ENCODE results near the gene FRYL. TPM values are rescaled to one million over a fixed set of nuclear protein-coding genes. Genes with fewer than 3 reads are reported as not detected.

Gene FRYL
- polyA plus RNA-seq, 3 donors: 10.8 to 15.8 (median 14.4) TPM

DNA sequence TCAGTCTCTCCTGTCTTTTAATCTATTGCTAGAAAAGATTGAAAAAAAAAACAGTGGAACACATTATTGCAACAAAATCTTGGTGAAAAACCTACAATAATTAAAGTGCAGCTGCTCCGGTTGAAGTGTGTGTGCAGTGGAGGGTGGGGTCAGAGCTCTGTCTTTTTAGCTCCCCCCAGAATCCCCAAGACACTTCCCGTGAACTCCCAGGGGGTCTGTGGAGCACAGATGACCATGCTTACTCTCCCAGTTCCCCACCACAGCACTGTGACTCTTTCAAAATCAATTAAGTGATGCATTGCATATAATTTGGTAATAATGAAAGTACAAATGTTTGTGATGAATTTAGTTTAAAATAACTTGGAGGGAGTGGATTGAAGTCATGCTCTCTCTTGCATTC lies 312.6 kb downstream of the FRYL start:
- Histone ChIP-seq H2AFZ (ENCODE audit: insufficient read depth, low read depth, low read length, poor library complexity, severe bottlenecking) (no peak overlapping the region), H3K36me3 (replicated peaks in 1 of 2; ENCODE audit: control insufficient read depth in 1 of 2, insufficient read depth in 2 of 2, low read length in 2 of 2) (no peaks in the 10 kb centered on the region), H4K20me1 (ENCODE audit: insufficient read depth, low read length) (no peaks in the 10 kb centered on the region), H3K79me2 (ENCODE audit: insufficient read depth, low read length) (no peaks in the 10 kb centered on the region), H3K4me2 (replicated peaks; ENCODE audit: extremely low read depth, low read length, poor library complexity, severe bottlenecking) (no peak overlapping the region), H3K9ac (ENCODE audit: insufficient read depth, low read length, poor library complexity, severe bottlenecking) (no peak overlapping the region), H3K27me3 (ENCODE audit: control insufficient read depth in 2 of 2, insufficient read depth in 2 of 2, low read length in 2 of 2) (no peaks in the 10 kb centered on the region), H3K4me1 (ENCODE audit: control insufficient read depth in 1 of 2, insufficient read depth in 2 of 2, low read length in 2 of 2) (no peaks in the 10 kb centered on the region), H3K4me3 (replicated peaks in 1 of 3; ENCODE audit: low read depth in 2 of 3, low read length in 3 of 3) (no peak overlapping the region), H3K27ac (ENCODE audit: low read depth in 1 of 2, low read length in 2 of 2) (no peak overlapping the region), H3K9me3 (replicated peaks in 1 of 2; ENCODE audit: control insufficient read depth in 1 of 2, insufficient read depth in 1 of 2, low read length in 2 of 2) (no peaks in the 10 kb centered on the region)
- no CpG with 5 or more reads among the region's 2 CpGs for WGBS (ENCODE audit: insufficient coverage)
- Mint-ChIP-seq H3K9me3 (peaks cover 0 to 4% (median 1%) of the 10 kb centered on the region in 7 donors), H3K27me3 (ENCODE audit: low read depth in 3 of 3) (peaks cover 3 to 6% (median 5%) of the 10 kb centered on the region in 3 donors), H3K36me3 (no peaks in the 10 kb centered on the region), H3K4me3 (no peak overlapping the region), H3K4me1 (no peaks in the 10 kb centered on the region), H3K27ac (no peak overlapping the region)
- TF ChIP-seq, protein P1, sequence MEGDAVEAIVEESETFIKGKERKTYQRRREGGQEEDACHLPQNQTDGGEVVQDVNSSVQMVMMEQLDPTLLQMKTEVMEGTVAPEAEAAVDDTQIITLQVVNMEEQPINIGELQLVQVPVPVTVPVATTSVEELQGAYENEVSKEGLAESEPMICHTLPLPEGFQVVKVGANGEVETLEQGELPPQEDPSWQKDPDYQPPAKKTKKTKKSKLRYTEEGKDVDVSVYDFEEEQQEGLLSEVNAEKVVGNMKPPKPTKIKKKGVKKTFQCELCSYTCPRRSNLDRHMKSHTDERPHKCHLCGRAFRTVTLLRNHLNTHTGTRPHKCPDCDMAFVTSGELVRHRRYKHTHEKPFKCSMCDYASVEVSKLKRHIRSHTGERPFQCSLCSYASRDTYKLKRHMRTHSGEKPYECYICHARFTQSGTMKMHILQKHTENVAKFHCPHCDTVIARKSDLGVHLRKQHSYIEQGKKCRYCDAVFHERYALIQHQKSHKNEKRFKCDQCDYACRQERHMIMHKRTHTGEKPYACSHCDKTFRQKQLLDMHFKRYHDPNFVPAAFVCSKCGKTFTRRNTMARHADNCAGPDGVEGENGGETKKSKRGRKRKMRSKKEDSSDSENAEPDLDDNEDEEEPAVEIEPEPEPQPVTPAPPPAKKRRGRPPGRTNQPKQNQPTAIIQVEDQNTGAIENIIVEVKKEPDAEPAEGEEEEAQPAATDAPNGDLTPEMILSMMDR (IDR thresholded peaks at IDR 0.05): no peak
- intact Hi-C loops (cut with micrococcal nuclease): no loop called here
- DNase-seq: no peak

DNA sequence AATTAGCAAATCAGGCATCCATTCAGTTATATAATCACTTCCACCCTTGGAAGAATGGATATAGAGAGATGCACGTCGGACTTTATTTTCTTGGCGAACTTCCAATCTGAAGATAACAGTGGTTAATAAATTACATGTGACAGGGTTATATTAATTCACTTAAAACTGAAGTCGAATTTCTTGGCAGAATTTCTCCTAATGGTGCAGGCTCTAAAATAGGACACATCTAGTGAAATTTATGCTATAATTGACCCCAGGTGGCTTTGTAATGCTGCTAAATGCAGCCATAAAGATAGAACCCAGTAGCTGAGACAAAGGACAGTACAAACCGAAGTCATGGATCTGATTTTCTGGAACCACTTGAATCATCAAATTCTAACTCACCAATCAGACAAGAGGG lies 317.7 kb downstream of the FRYL start:
- Histone ChIP-seq H3K36me3 (replicated peaks in 1 of 2; ENCODE audit: control insufficient read depth in 1 of 2, insufficient read depth in 2 of 2, low read length in 2 of 2) (no peaks in the 10 kb centered on the region), H4K20me1 (ENCODE audit: insufficient read depth, low read length) (no peaks in the 10 kb centered on the region), H3K79me2 (ENCODE audit: insufficient read depth, low read length) (no peaks in the 10 kb centered on the region), H3K9ac (ENCODE audit: insufficient read depth, low read length, poor library complexity, severe bottlenecking) (no peak overlapping the region), H3K27me3 (ENCODE audit: control insufficient read depth in 2 of 2, insufficient read depth in 2 of 2, low read length in 2 of 2) (no peaks in the 10 kb centered on the region), H3K4me2 (replicated peaks; ENCODE audit: extremely low read depth, low read length, poor library complexity, severe bottlenecking) (no peak overlapping the region), H3K9me3 (replicated peaks in 1 of 2; ENCODE audit: control insufficient read depth in 1 of 2, insufficient read depth in 1 of 2, low read length in 2 of 2) (no peaks in the 10 kb centered on the region), H3K4me1 (ENCODE audit: control insufficient read depth in 1 of 2, insufficient read depth in 2 of 2, low read length in 2 of 2) (no peaks in the 10 kb centered on the region), H3K27ac (ENCODE audit: low read depth in 1 of 2, low read length in 2 of 2) (no peak overlapping the region), H3K4me3 (replicated peaks in 1 of 3; ENCODE audit: low read depth in 2 of 3, low read length in 3 of 3) (no peak overlapping the region), H2AFZ (ENCODE audit: insufficient read depth, low read depth, low read length, poor library complexity, severe bottlenecking) (no peak overlapping the region)
- Mint-ChIP-seq H3K4me1 (no peaks in the 10 kb centered on the region), H3K9me3 (peaks cover 0 to 8% (median 3%) of the 10 kb centered on the region in 7 donors), H3K27me3 (ENCODE audit: low read depth in 3 of 3) (peaks cover under 1 to 3% (median 1%) of the 10 kb centered on the region in 3 donors), H3K36me3 (no peaks in the 10 kb centered on the region), H3K4me3 (no peak overlapping the region), H3K27ac (no peak overlapping the region)
- intact Hi-C loops (cut with micrococcal nuclease): no loop called here
- TF ChIP-seq, protein P1 (IDR thresholded peaks at IDR 0.05): no peak
- DNase-seq: no peak
- no CpG with 5 or more reads among the region's 5 CpGs for WGBS (ENCODE audit: insufficient coverage)

Data from CD14-positive monocyte (primary cell).